NK-92 (cell line): ENCODE measurements around the gene CDCA3.

ENCODE experiments used
- DNase-seq: peaks from one replicate; lab custom pipeline; 2025; ENCODE audit not compliant: unreplicated experiment; lab: John Stamatoyannopoulos, UW

CDCA3 gene

DNA sequence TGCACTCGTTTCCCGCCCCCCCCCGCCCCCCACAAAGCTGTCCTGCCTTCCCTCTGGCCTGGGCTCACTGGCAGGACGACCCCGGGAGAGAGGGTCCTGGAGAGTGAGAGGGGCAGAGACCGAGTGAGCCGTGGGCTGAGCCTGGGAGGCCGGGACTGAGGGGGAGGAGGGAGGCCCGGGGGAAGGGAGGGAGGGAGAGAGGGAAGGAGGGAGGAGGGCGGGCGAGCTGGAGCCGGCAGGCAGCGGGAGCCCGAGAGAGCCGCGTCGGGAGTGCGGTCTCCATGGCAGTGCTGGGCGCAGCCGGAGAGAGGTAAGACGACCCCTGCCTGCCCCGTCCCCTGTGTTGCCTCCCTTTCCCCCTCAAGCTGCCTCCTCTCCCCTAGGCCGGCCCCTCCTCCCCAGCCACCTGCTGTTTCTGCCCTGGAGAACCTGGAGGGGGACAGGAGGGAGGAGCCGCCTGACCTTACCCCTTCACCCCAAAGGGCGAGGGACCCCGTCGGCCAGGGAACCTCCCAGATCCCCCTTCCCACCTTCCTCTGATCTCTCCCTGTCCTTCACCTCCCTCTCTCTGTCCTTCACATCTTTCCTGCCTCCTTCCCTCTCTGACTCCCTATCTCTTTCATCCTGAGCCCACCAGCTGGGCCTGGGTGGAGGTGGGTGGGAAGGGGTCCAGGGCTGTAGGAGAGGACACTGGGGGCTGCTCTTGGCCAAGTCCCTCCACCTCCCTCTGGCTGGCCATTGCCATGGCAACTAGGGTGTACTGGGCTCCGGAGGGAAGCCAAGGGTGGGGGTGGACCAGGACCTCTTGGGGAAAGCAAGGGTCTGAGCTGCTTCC lies 29.3 kb downstream of the CDCA3 start, which contains the start of gene GPR162:
GPR162 (plus strand) TSS at position 231 of the 835 bp plus-strand sequence. CDS start 2,078 bp downstream, outside the sequence.
- no peak for DNase-seq

DNA sequence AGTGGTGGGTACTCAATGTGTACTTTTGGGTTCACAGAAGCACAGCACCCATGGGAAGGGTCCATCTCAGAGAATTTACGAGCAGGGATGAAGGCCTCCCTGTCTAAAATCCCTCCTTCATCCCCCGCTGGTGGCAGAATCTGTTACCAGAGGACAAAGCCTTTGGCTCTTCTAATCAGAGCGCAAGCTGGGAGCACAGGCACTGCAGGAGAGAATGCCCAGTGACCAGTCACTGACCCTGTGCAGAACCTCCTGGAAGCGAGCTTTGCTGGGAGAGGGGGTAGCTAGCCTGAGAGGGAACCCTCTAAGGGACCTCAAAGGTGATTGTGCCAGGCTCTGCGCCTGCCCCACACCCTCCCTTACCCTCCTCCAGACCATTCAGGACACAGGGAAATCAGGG lies 30.9 kb downstream of the CDCA3 start:
- no peak for DNase-seq

DNA sequence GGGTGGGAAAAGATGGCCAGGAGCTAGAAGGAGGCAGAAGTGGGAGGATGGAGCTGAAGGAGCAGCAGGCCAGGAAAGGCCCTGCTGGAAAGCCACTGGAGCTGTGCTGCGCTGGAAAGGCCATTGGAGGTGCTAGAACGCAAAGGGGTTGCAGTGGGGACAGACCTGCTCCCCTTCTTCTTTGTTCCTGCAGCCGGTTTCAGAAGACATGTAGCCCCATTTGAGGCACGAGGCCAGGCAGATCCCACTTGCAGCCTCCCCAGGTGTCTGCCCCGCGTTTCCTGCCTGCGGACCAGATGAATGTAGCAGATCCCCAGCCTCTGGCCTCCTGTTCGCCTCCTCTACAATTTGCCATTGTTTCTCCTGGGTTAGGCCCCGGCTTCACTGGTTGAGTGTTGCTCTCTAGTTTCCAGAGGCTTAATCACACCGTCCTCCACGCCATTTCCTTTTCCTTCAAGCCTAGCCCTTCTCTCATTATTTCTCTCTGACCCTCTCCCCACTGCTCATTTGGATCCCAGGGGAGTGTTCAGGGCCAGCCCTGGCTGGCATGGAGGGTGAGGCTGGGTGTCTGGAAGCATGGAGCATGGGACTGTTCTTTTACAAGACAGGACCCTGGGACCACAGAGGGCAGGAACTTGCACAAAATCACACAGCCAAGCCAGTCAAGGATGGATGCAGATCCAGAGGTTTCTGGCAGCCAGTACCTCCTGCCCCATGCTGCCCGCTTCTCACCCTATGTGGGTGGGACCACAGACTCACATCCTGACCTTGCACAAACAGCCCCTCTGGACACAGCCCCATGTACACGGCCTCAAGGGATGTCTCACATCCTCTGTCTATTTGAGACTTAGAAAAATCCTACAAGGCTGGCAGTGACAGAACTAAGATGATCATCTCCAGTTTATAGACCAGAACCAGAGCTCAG lies 31.7 kb downstream of the CDCA3 start:
- no peak for DNase-seq

DNA sequence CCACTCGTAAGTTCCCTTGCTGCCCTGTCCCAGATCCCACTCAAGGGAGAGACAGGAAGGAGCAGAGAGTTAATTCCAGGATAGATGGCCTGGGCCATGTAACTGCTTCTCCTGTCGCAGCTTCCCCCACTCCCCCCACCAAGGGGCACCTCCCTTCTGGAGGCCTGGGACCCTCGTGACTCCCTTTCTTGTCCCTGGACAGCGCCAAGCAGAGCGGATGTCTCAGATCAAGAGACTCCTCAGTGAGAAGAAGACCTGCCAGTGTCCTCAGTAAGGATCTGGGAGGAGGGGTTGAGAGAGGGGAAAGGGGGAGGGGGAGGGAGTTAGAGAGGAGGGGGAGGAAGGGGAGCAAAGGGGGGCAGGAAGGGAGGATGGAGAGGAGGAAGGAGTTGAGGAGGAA lies 32.4 kb downstream of the CDCA3 start:
- DNase-seq, result no peak

DNA sequence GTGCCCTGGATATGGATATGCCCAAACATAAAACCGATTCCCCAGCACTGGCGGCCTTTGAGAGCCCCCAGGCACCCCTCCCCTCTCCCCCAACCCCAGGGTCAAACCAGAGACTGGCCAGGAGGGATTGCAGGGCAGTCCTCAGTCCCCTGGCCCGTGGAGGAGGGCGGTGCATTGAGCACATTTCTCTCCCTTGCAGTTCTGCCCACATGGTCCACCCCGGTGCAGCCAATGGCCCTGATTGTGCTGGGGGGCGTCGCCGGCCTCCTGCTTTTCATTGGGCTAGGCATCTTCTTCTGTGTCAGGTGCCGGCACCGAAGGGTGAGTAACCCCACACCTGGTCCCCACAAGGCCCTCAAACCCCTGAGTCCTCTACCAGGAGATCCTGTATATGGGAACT lies 32.9 kb downstream of the CDCA3 start:
- DNase-seq, result no peak

DNA sequence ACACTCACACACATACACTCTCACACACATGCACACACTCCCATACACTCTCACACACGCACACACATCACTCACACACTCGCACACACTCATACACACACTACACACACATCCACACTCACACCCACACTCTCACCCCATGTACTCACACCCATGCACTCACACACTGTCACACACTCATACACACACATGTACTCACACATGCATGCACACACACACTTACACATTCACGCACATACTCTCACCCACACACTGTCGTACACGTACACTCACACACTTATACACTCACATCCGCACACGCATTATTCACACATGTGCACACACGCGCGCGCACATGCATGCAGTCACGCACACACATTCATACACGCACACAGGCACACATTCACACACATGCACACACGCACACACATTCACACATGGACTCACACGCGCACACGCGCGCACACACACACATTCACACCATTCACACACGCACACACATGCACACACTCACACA lies 33.4 kb downstream of the CDCA3 start:
- DNase-seq, result no peak

DNA sequence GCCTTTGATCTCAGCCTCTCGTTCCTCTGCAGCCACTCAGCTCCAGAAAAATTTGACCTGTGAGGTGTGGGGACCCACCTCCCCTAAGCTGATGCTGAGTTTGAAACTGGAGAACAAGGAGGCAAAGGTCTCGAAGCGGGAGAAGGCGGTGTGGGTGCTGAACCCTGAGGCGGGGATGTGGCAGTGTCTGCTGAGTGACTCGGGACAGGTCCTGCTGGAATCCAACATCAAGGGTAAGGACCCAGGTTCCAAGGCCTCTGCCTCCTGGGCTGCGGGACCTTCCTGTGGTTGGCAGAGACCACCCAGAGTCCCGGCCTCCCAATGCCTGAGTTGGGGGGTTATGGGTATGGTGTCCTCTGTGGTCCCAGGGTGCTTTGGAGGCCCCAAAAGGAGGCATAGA lies 34.0 kb downstream of the CDCA3 start:
- DNase-seq, result no peak

DNA sequence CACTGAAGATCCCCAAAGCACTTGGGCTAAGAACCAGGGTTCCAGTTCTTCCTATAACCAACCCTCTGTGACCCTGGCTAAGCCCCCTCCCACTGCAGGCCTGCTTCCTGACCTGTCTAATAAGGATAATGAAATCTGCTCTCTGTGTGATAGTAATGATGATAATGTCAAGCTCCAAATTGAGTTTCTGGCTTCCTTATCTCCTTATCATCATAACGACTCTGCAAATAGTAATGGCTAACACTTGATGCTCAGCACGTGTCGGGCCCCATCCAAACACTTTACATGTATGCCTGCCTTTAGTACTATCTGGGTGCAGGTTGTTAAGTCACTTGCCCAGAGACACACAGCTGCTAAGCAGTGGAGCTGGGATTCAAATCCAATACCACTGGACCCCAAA lies 34.5 kb downstream of the CDCA3 start:
- DNase-seq, result no peak

DNA sequence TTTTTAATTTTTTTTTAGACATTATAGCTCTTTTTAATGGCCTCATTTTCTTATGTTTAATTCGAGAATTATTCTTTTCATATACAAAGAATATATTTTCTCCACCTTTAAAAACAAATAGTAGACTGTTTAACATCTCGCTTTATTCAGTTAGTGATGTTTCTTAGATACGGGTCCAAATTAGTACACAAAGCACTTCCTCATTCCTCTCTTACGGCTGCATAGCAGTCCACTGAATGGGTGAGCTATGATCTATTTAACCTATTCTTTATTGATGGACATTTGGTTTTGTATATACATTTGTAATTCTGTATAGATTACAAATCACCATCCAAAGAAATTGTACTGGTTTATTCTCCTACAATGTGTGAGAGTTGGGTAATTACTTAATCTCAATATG lies 37.7 kb downstream of the CDCA3 start:
- no peak for DNase-seq

DNA sequence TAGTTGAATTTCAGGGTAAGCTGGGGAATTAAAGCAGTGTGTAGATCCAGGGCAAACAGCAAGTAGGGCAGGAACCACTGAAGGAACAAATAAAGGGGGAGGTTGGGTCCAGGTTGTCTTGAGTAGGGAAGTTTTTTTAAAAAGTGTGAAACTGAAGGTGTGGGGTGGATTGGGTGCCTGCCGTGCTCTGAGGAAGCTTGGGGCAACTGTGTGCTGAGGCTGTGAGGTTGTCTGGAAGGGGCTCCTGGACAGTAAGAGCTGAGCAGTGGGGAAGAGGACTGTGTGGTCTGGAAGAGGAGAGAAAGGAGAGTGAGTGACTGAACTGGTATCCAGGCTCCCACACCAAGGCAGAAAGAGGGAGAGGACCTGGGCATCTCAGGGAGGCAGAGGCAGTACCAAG lies 40.3 kb downstream of the CDCA3 start:
- no peak for DNase-seq

DNA sequence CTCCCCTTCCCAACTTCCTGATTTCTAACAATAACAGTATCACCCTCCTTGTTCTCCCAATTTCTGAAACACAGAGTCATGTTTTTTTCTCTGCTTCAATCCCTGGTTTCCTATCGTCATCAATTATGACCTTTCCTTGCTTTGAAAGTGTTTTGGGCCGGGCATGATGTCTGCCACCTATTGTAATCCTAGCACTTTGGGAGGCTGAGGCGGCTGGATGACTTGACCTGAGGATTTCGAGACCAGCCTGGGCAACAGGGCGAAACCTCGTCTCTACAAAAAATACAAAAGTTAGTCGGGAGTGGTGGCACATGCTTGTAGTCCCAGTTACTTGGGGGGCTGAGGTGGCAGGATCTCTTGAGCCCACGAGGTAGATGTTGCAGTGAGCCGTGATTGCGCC lies 42.0 kb downstream of the CDCA3 start:
- no peak for DNase-seq

DNA sequence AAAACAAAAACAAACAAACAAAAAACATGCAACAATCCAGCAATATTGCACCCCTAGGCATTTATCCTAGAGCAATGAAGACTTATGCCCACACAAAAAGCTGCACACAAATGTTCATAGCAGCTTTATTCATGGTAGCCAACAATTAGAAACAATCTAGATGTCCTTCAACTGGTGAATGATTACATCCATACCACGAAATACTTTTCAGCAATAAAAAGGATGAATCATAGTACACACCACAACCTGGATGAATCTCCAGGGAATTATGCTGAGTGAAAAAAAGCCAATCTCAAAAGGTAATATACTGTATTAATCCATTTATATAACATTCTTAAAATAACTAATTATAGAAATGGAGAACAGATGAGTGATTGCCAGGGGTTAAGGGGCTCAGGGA lies 43.9 kb downstream of the CDCA3 start:
- DNase-seq, result no peak

DNA sequence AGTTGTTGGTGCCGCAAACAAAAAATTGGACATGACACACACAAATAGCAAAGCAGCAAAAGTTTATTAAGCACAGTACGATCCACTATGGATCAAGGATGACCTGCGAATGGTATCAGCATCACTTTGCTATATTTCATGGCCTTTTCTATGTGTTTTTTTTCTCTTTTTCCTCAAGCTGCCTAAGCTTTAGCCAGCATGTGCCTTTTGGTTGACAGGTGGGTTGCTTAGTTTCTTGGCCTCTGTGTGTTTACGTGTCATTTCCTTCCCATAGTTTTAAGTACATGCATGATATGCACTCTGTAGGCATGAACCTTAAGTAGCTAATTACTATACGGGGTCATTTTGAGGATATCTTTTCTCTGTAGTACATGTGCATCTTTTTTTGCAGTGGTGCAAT lies 51.9 kb downstream of the CDCA3 start:
- DNase-seq, result no peak
